Measurements from ENCODE around the gene SEMA3E.
"Not testable (repeated sequence)": the region's sequence is repeated elsewhere in the genome, so short reads cannot be mapped to it uniquely, and the experiment has no call there.

Gene SEMA3E

DNA sequence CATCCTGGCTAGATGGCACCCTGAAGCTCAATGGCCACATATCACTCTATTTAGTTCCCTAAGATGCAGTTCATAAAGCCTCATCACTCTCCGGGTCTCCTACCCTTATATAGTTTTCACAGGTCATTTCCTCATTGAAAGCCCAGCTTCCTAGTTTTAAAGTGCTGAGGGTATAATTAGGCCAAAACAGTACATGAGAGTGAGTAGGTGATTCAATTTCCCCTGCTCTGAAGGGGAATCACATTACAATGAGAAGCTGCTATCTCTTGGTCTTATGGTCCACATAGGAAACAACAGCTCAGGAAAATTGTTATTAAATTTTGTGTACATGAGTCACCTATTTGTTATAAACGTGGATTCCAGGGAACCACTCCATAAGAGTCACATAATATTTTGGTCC lies 162.0 kb downstream of the SEMA3E start:
- no peak for DNase-seq (ENCODE audit: low read depth)

- no peak for DNase-seq (ENCODE audit: low read depth)
Measured at GRCh38 chr7:83486536-83486935, 162.4 kb downstream of the SEMA3E start.

- DNase-seq (ENCODE audit: low read depth): no peak
Measured at GRCh38 chr7:83484826-83485225, 164.1 kb downstream of the SEMA3E start.

- DNase-seq (ENCODE audit: low read depth): no peak
Measured at GRCh38 chr7:83484266-83484665, 164.7 kb downstream of the SEMA3E start.

DNA sequence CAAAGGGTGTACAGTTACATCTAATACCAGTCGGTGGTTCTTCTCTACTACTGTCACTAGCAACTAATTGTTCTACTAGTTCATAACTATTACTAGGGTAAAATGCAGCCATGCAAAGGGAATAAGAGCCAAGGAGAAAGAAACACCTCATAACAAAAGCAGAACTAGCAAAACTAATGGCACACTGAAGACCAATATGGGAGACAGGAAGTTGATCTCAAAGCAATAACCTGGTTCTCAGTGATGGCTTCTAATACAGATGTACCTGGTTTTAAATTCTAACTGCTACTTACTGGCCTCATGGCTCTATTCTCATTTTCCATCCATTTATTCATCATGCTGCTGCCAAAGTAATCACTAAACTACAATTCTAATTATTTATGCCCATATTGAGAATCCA lies 170.3 kb downstream of the SEMA3E start:
- no peak for DNase-seq (ENCODE audit: low read depth)

GRCh38 chr7:83476511-83477050 lies 172.4 kb downstream of the SEMA3E start:
- no peak for DNase-seq (ENCODE audit: low read depth)

GRCh38 chr7:83475420-83475819 lies 173.5 kb downstream of the SEMA3E start:
- DNase-seq (ENCODE audit: low read depth): no peak

DNA sequence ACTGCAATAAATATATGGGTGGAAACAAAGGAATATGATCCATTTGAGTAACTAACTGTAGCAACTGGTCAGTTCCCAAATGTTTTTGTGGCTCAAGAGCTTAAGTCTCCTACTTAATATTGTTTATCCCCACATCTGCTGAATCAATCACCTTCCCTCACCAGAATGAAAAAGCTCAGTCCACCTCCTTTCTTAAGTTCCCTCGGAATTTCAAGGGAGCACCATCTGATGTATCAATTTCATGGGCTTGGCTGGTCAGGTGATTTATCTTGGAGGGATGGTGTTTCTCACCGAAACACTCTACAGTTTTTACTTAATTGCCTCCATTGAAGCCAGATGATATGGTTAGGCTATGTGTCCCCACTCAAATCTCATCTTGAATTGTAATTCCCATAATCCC lies 176.6 kb downstream of the SEMA3E start:
- no peak for DNase-seq (ENCODE audit: low read depth)

GRCh38 chr7:83469491-83469890 lies 179.4 kb downstream of the SEMA3E start:
- no peak for DNase-seq (ENCODE audit: low read depth)

DNA sequence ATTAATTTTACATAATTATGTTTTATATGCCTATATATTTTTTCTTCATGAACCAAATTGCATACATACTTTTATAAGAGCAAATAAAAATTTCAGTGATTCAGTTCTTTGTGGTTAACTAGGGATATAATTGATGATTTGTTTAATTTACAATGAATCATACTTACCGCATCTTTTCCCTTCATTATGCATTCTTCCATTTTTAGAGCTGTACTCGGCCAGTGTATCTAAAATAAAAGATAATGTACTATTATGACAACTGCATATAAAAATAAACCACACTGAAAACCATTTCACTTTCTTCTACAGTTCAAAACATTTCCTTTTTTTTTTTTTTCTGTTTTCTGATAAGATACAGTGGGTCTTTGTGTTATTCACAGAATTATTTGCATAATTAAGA lies 179.9 kb downstream of the SEMA3E start:
- no peak for DNase-seq (ENCODE audit: low read depth)

GRCh38 chr7:83468251-83468739 lies 180.6 kb downstream of the SEMA3E start:
- DNase-seq (ENCODE audit: low read depth): no peak

- DNase-seq (ENCODE audit: low read depth): no peak
Measured at GRCh38 chr7:83467493-83467892, 181.4 kb downstream of the SEMA3E start.

- DNase-seq (ENCODE audit: low read depth): no peak
Measured at GRCh38 chr7:83466956-83467355, 182.0 kb downstream of the SEMA3E start.

DNA sequence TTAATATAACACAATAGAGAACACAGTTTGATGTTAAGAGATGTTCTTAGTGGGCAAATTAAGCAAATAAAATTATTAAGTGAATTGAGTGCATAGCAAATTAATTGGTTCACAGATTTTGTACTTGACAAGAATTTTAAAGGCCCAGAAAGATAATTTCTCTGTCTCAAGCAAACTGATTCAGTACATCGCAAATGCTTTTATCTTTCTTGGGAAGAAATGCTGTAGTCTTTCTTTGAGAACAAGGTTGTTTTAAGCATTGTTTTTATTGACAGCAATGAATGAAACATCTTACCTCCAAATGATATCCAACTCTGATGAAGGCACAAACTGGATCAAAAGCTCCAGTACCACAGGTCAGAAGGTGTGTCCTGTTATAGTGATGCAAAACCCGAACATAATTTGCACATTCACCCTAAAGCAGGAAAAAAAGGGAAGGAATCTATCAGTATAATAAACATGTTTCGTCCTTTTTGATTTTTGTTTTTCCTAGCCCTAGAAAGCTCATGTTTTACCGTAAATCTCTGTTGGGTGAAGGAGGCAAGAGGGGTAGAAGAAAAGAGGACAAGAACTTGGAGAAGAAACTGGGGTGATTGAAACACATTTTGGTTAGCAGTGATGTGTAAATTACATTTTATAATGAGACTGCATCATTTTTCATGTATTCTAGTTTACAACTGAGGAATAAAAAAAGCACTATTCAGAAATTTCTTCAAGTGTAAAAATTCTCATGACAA lies 182.6 kb downstream of the SEMA3E start:
- DNase-seq (ENCODE audit: low read depth): no peak

DNA sequence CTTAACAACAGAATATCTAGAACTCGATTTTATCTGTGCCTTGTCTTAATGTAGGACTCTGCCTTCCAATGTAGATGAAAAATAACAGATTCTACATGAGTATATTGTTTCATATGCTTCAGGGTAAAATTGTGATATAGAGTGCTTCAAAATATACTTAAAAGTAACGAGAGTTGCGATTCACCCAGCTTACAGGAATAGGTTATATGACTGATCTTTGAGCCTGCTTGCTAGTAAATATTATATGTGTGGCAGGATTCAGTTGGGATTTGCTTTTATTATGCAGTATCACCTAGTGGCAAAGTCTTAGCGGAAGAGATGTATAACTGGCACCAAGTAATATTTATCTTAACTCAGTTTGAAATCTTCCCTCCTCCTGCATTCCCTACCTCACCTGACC lies 183.3 kb downstream of the SEMA3E start:
- no peak for DNase-seq (ENCODE audit: low read depth)

DNA sequence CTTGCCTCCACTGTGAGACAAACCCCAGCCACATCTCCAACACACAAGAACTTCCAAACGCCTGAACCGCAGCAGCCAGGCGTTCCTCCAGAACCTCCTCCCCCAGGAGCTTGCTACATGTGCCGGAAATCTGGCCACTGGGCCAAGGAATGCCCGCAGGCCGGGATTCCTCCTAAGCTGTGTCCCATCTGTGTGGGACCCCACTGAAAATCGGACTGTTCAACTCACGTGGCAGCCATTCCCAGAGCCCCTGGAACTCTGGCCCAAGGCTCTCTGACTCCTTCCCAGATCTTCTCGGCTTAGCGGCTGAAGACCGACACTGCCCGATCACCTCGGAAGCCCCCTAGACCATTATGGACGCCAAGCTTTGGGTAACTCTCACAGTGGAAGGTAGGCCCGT lies 187.1 kb downstream of the SEMA3E start:
- DNase-seq (ENCODE audit: low read depth): not testable (repeated sequence)

DNA sequence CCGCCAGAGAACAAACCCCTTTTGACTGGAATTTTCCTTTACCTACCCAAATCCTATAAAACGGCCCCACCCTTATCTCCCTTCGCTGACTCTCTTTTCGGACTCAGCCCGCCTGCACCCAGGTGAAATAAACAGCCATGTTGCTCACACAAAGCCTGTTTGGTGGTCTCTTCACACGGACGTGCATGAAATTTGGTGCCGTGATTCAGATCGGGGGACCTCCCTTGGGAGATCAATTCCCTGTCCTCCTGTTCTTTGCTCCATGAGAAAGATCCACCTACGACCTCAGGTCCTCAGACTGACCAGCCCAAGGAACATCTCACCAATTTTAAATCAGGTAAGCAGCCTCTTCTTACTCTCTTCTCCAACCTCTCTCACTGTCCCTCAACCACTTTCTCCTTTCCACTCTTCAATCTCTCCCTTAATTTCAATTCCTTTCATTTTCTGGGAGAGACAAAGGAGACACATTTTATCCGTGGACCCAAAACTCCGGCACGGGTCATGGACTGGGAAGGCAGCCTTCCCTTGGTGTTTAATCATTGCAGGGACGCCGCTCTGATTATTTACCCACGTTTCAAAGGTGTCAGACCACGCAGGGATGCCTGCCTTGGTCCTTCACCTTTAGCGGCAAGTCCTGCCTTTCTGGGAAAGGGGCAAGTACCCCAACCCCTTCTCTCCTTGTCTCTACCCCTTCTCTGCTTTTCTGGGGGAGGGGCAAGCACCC lies 188.8 kb downstream of the SEMA3E start:
- DNase-seq (ENCODE audit: low read depth): not testable (repeated sequence)

DNA sequence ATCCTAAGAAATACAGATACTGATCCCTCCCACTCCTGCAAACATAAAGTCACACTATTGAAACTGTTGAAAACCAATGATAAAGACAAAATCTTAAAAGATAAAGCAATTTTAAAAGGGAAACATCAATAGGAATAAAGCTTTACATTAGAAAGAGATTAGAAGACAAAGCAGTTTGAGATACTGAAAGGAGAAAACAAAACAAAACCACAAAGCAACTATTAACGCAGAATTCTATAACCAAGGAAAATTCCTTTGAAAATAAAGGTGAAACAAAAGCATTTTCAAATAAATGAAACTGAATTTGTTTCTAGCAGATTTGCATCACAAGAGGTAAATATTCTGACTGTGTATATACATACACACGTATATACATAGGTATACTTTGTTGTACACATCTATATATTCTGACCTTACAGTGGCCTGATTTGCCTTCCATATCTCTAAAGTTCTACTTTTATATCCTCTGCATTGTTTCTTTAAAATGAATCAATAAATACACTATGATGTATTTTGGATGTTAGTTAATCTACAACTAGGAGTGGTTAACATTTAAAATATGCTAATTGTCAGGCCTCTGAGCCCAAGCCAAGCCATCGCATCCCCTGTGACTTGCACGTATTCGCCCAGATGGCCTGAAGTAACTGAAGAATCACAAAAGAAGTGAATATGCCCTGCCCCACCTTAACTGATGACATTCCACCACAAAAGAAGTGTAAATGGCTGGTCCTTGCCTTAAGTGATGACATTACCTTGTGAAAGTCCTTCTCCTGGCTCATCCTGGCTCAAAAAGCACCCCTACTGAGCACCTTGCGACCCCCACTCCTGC lies 189.6 kb downstream of the SEMA3E start:
- DNase-seq (ENCODE audit: low read depth): not testable (repeated sequence)

DNA sequence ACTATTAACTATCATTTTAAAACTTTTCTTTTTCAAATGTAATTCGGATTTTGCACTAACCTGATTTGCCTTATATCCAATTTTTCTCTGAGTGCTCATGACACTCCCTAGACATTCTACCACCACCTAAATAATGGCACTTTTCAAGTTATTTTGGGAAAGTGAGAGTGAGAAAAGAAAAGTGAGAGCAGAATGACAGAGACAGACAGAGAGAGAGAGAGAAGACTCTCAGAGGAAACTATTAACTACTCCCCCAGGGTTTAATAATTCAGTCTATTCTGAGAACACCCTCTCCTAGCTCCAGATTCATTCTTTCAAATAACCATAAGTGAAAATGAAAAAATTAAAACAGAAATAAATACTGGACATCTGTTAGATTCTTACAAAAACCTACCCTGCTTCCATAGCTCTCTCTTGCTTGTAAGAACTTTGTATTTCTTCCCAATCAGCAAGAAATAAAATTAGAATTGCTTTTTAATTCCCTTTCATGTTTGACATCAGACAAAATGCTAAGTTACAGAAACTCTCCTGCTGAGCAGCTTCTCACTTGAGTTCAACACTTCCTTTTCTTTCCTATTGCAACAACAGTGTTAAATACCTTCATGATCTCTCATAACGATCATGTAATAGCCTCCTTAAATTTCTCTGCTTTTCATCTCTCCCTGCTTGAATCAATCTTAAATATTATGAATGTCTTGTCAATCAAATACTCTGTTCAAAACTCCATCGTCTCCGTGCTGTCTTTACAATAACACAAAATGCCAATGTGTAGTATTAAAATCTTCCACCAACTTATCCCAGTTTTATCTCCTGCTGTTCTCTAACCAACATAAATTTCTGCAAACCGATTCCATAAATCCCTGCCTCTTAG lies 191.7 kb downstream of the SEMA3E start:
- no peak for DNase-seq (ENCODE audit: low read depth)

DNA sequence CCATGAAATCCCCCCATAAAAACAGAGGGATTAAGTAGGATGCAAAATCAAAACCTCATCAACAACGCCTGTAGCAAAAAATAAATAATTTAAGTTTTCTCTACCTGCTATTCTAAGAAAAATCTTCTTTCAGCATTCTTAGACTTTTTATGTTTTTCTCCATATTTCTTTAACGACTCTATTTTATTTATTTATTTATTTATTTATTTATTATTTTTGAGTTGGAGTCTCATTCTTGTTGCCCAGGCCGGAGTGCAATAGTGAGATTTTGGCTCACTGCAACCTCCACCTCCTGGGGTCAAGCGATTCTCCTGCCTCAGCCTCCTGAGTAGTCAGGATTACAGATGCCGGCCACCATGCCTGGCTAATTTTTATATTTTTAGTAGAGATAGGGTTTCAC lies 192.5 kb downstream of the SEMA3E start:
- no peak for DNase-seq (ENCODE audit: low read depth)

DNA sequence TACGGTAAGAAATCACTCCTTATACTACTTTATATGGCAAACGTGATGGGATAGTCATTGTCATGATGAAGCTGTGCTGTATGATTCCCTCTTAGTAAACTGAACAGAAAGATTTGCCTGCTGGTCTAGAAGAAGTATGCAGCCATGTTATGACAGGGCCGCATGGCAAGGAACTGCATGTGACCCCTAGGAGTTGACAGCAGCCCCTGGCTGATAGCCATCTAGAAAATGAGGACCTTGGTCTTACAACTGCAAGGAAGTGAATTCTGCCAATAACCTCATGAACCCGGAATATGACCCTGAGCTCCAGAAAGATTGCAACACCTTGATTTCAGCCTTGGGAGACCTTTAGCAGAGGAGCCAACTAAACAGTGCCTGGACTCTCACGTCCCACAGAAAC lies 193.3 kb downstream of the SEMA3E start:
- no peak for DNase-seq (ENCODE audit: low read depth)

Measured in activated gamma-delta T cell treated with anti-CD3 and anti-CD28 coated beads, Interleukin-2, amount 50 U/mL, for 16 hours (primary cell).